ENCODE data around the gene FHIT.

The FHIT gene

GRCh38 chr3:59832702-59833101 is 1418.5 kb downstream of the FHIT start:
- H4K20me1 ChIP-seq (ENCODE audit: low read depth, low read length): no peaks in the 10 kb centered on the region

GRCh38 chr3:59832241-59832640 is 1419.0 kb downstream of the FHIT start:
- Histone ChIP-seq H3K9me3 (ENCODE audit: insufficient read depth, low read length) (no peaks in the 10 kb centered on the region), H3K79me2 (ENCODE audit: insufficient read depth, low read length) (no peaks in the 10 kb centered on the region), H2AFZ (ENCODE audit: low read depth, low read length, severe bottlenecking) (no peak overlapping the region), H3K9me2 (replicated peaks; ENCODE audit: insufficient read depth, low read length) (no peaks in the 10 kb centered on the region), H3K9ac (ENCODE audit: low read length) (no peak overlapping the region), H3K4me2 (ENCODE audit: low read depth, low read length, poor library complexity, severe bottlenecking) (no peak overlapping the region), H3K27me3 (ENCODE audit: low read length) (no peaks in the 10 kb centered on the region), H3K4me3 (ENCODE audit: insufficient read depth, low read length, poor library complexity, severe bottlenecking) (no peak overlapping the region), H3K27ac (ENCODE audit: low read depth, low read length) (no peak overlapping the region), H4K20me1 (ENCODE audit: low read depth, low read length) (no peaks in the 10 kb centered on the region), H3F3A (ENCODE audit: insufficient read depth) (no peaks in the 10 kb centered on the region), H3K36me3 (ENCODE audit: low read length) (no peaks in the 10 kb centered on the region)
- no peak for TF ChIP-seq EZH2phosphoT487 (conservative IDR thresholded peaks at IDR 0.05; ENCODE audit: low read length)
- no peak for TF ChIP-seq CTCF (IDR thresholded peaks at IDR 0.05; ENCODE audit: insufficient read depth, low read length, poor library complexity, severe bottlenecking)

More at GRCh38 chr3:59832702-59833101, 1418.5 kb downstream of the FHIT start:
- Histone ChIP-seq H3K27me3 (ENCODE audit: low read length) (no peaks in the 10 kb centered on the region), H3K4me2 (ENCODE audit: low read depth, low read length, poor library complexity, severe bottlenecking) (no peak overlapping the region), H3K9me3 (ENCODE audit: insufficient read depth, low read length) (no peaks in the 10 kb centered on the region), H3K4me3 (ENCODE audit: insufficient read depth, low read length, poor library complexity, severe bottlenecking) (no peak overlapping the region), H3K9ac (ENCODE audit: low read length) (no peak overlapping the region), H3K27ac (ENCODE audit: low read depth, low read length) (no peak overlapping the region), H2AFZ (ENCODE audit: low read depth, low read length, severe bottlenecking) (no peak overlapping the region), H3K9me2 (replicated peaks; ENCODE audit: insufficient read depth, low read length) (no peaks in the 10 kb centered on the region), H3K36me3 (ENCODE audit: low read length) (no peaks in the 10 kb centered on the region), H3K79me2 (ENCODE audit: insufficient read depth, low read length) (no peaks in the 10 kb centered on the region), H3F3A (ENCODE audit: insufficient read depth) (no peaks in the 10 kb centered on the region)
- TF ChIP-seq EZH2phosphoT487 (conservative IDR thresholded peaks at IDR 0.05; ENCODE audit: low read length): no peak

GRCh38 chr3:59831394-59831793 is 1419.9 kb downstream of the FHIT start:
- TF ChIP-seq CTCF (IDR thresholded peaks at IDR 0.05; ENCODE audit: insufficient read depth, low read length, poor library complexity, severe bottlenecking): no peak
- TF ChIP-seq EZH2phosphoT487 (conservative IDR thresholded peaks at IDR 0.05; ENCODE audit: low read length): no peak
- Histone ChIP-seq H3K27me3 (ENCODE audit: low read length) (no peaks in the 10 kb centered on the region), H3F3A (ENCODE audit: insufficient read depth) (no peaks in the 10 kb centered on the region), H3K9me3 (ENCODE audit: insufficient read depth, low read length) (no peaks in the 10 kb centered on the region), H3K36me3 (ENCODE audit: low read length) (no peaks in the 10 kb centered on the region), H3K4me2 (ENCODE audit: low read depth, low read length, poor library complexity, severe bottlenecking) (no peak overlapping the region), H3K9ac (ENCODE audit: low read length) (no peak overlapping the region), H3K27ac (ENCODE audit: low read depth, low read length) (no peak overlapping the region), H3K9me2 (replicated peaks; ENCODE audit: insufficient read depth, low read length) (no peaks in the 10 kb centered on the region), H3K79me2 (ENCODE audit: insufficient read depth, low read length) (no peaks in the 10 kb centered on the region), H2AFZ (ENCODE audit: low read depth, low read length, severe bottlenecking) (no peak overlapping the region), H3K4me3 (ENCODE audit: insufficient read depth, low read length, poor library complexity, severe bottlenecking) (no peak overlapping the region), H4K20me1 (ENCODE audit: low read depth, low read length) (no peaks in the 10 kb centered on the region)

GRCh38 chr3:59829527-59829926 is 1421.7 kb downstream of the FHIT start:
- no peak overlapping the region for H3K4me2 ChIP-seq (ENCODE audit: low read depth, low read length, poor library complexity, severe bottlenecking)
- TF ChIP-seq CTCF (IDR thresholded peaks at IDR 0.05; ENCODE audit: insufficient read depth, low read length, poor library complexity, severe bottlenecking) (no peak), EZH2phosphoT487 (conservative IDR thresholded peaks at IDR 0.05; ENCODE audit: low read length) (no peak)
- no peaks in the 10 kb centered on the region for H4K20me1 ChIP-seq (ENCODE audit: low read depth, low read length)
- no peak overlapping the region for H3K4me3 ChIP-seq (ENCODE audit: insufficient read depth, low read length, poor library complexity, severe bottlenecking)
- H3K79me2 ChIP-seq (ENCODE audit: insufficient read depth, low read length): no peaks in the 10 kb centered on the region
- no peaks in the 10 kb centered on the region for H3K9me3 ChIP-seq (ENCODE audit: insufficient read depth, low read length)
- H3K9me2 ChIP-seq (replicated peaks; ENCODE audit: insufficient read depth, low read length): no peaks in the 10 kb centered on the region
- no peak overlapping the region for H2AFZ ChIP-seq (ENCODE audit: low read depth, low read length, severe bottlenecking)
- no peaks in the 10 kb centered on the region for H3F3A ChIP-seq (ENCODE audit: insufficient read depth)
- H3K27me3 ChIP-seq (ENCODE audit: low read length): no peaks in the 10 kb centered on the region
- no peak overlapping the region for H3K9ac ChIP-seq (ENCODE audit: low read length)
- H3K36me3 ChIP-seq (ENCODE audit: low read length): no peaks in the 10 kb centered on the region
- H3K27ac ChIP-seq (ENCODE audit: low read depth, low read length): no peak overlapping the region
